ENCODE data around the gene TOGARAM2.

Gene TOGARAM2

DNA sequence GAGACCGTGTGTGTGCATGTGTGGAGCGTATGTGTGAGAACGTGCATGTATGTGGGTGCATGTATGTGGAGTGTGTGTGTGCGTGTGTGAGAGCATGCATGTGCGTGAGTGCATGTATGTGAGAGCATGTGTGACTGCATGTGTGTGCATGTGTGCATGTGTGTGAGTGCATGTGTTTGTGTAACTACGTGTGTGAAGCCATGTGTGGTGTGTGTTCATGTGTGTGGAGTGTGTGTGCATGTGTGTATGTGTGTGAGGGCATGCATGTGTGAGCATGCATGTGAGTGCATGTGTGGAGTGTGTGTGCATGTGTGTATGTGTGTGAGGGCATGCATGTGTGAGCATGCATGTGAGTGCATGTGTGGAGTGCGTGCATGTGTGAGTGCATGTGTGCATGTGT, 24.2 kb downstream of the TOGARAM2 start:
- Histone ChIP-seq H3K36me3 (no peaks in the 10 kb centered on the region), H3K27me3 (no peaks in the 10 kb centered on the region), H3K4me3 (ENCODE audit: low read depth, low read length) (no peak overlapping the region), H3K9me3 (no peaks in the 10 kb centered on the region), H3K4me1 (no peaks in the 10 kb centered on the region)
- no peak for DNase-seq
- no peak for TF ChIP-seq CTCF (IDR thresholded peaks at IDR 0.05; ENCODE audit: low read depth, low read length)

DNA sequence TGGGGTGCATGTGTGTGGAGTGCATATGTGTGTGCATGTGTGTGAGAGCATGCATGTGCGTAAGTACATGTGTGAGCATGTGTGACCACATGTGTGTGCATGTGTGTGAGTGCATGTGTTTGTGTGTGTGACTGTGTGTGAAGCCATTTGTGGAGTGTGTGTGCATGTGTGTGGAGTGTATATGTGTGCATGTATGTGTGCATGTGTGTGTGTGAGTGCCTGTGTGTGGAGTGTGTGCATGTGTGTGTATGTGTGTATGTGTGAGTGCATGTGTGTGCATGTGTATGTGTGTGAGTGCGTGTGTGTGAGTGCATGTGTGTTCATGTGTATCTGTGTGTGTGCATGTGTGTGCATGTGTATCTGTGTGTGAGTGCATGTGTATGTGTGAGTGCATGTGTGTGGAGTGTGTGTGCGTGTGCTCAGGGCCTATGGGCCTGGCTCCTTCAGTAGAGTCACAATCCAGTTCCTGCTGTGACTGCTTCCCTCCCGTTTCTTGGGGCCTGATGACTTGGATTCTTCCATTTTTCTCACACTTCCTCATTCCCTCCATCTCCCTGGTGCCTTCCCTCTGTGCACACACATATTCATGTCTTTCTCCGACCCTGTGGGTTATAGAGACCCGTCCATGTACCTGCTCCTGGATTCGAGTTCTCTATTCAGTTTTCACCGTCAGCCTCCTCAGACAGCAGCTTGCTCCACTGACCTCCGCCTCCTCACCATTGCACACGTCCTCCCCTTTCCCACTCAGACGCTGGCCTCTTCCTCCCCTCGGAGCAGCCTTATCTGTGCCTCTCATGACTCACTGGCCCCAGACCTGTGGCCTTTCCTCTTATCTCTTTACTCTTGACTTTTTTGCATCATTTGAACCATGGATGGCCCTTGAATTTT, 25.2 kb downstream of the TOGARAM2 start:
- Histone ChIP-seq H3K4me3 (ENCODE audit: low read depth, low read length) (no peak overlapping the region), H3K27me3 (no peaks in the 10 kb centered on the region), H3K36me3 (no peaks in the 10 kb centered on the region), H3K9me3 (no peaks in the 10 kb centered on the region), H3K4me1 (0 out of 2 replicates have a peak, but pooled peaks cover 2% of the 10 kb centered on the region)
- DNase-seq, result no peak
- no peak for TF ChIP-seq CTCF (IDR thresholded peaks at IDR 0.05; ENCODE audit: low read depth, low read length)

DNA sequence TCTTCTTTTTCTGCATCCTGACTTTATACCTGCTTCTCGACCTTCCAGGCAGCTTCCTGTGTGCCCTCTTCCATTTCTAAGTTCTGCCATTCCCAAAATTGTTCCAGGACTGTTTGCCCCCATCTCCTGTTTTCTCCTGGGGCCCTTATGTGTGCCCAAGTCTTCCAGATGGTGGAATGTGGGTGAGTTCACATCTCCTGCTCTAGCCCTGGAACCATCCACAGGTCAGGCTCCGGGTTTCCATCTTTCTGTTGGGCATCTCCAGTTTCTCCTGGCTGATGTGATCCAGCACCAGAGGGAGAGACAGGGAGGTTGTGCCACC, 25.8 kb downstream of the TOGARAM2 start:
- TF ChIP-seq CTCF (IDR thresholded peaks at IDR 0.05; ENCODE audit: low read depth, low read length), result no peak
- H3K4me1 ChIP-seq, result 0 out of 2 replicates have a peak, but pooled peaks cover 5% of the 10 kb centered on the region

DNA sequence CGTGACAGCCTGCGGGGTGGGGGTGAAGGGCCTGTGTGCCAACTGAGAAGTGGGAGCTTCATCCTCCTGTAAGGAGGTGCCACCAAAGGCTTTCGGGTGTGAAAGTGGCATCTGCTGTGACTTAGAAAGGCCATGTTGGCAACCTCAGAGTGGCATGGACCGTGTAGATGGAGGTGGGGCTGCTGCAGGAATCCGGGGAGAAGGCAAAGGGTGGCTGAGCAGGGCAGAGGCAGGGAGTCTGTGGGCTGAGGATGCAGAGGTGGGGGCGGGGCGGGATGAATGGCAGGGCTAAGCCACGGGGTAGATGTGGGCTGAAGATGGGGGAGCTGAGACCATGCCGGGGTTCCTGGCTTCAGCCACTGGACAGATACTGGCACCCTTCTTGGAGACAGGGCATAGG, 28.2 kb downstream of the TOGARAM2 start:
- Histone ChIP-seq H3K9me3 (no peaks in the 10 kb centered on the region), H3K36me3 (no peaks in the 10 kb centered on the region), H3K4me3 (ENCODE audit: low read depth, low read length) (no peak overlapping the region), H3K27me3 (no peaks in the 10 kb centered on the region), H3K4me1 (0 out of 2 replicates have a peak, but pooled peaks cover 5% of the 10 kb centered on the region)
- TF ChIP-seq CTCF (IDR thresholded peaks at IDR 0.05; ENCODE audit: low read depth, low read length), result no peak
- no peak for DNase-seq

More for the DNA sequence above, 25.8 kb downstream of the TOGARAM2 start:
- H3K4me3 ChIP-seq (ENCODE audit: low read depth, low read length), result no peak overlapping the region
- H3K27me3 ChIP-seq, result no peaks in the 10 kb centered on the region
- no peak for DNase-seq
- H3K9me3 ChIP-seq, result no peaks in the 10 kb centered on the region
- no peaks in the 10 kb centered on the region for H3K36me3 ChIP-seq

- no peaks in the 10 kb centered on the region for H3K27me3 ChIP-seq
- H3K9me3 ChIP-seq, result no peaks in the 10 kb centered on the region
- no peak for DNase-seq
- no peaks in the 10 kb centered on the region for H3K36me3 ChIP-seq
- no peak for TF ChIP-seq CTCF (IDR thresholded peaks at IDR 0.05; ENCODE audit: low read depth, low read length)
- no peak overlapping the region for H3K4me3 ChIP-seq (ENCODE audit: low read depth, low read length)
- H3K4me1 ChIP-seq, result 0 out of 2 replicates have a peak, but pooled peaks cover 5% of the 10 kb centered on the region
Measured at GRCh38 chr2:29009711-29010677, 28.9 kb downstream of the TOGARAM2 start.

All from BE2C (cell line).